H1 (cell line): Measurements from ENCODE around the gene GNG12. TPM values are rescaled to one million over a fixed set of nuclear protein-coding genes. Genes with fewer than 3 reads are reported as not detected.
A peak's percentile ranks its signal among the peaks of the same experiment; 100 is the strongest.

ENCODE experiments used
- CTCF ChIA-PET: fragments of 300-600 bp; sonication (Branson Sonifier 250); formaldehyde crosslinking; loops from one replicate; lab custom pipeline; 2021; ENCODE audit not compliant: partially characterized antibody; lab: Charles Lee
- POLR2A ChIA-PET: fragments of 300-600 bp; sonication (Branson Sonifier 250); formaldehyde crosslinking; loops from one replicate; lab custom pipeline; 2021; ENCODE audit warnings: inconsistent platforms; ENCODE audit not compliant: partially characterized antibody; lab: Charles Lee
- DNase-seq, 2 experiments: peaks; one replicate each; pipeline versions ENCODE4 v3.0.0 to v3.0.0-alpha.2; 2010 to 2022; ENCODE audit warnings: low spot score in 2 of 2, low read depth in 1 of 2, mixed read lengths in 1 of 2
- FAIRE-seq: peaks from 2 replicates; lab custom pipeline; 2011; peaks lifted over from hg19 to GRCh38; lab: Jason Lieb, UNC
- H2AFZ ChIP-seq: 2 replicates; pipeline ENCODE4 v1.8.1; 2012; ENCODE audit warnings: low read length, inconsistent platforms
- H2AK5ac ChIP-seq: 2 replicates; pipeline ENCODE4 v1.6.1; 2013; ENCODE audit warnings: low read depth, low read length
- H2BK120ac ChIP-seq: replicated peaks from 2 replicates; pipeline ENCODE3; 2013; ENCODE audit warnings: low read depth, low read length, inconsistent platforms
- H2BK12ac ChIP-seq: 2 replicates; pipeline ENCODE4 v1.6.1; 2013; ENCODE audit warnings: low read depth, low read length
- H2BK15ac ChIP-seq: 2 replicates; pipeline ENCODE4 v1.6.1; 2013; ENCODE audit warnings: low read length
- H2BK20ac ChIP-seq: 2 replicates; pipeline ENCODE4 v1.6.1; 2013; ENCODE audit warnings: low read length
- H2BK5ac ChIP-seq: 2 replicates; pipeline ENCODE4 v1.6.1; 2013; ENCODE audit warnings: low read depth, low read length
- H3K14ac ChIP-seq: 2 replicates; pipeline ENCODE4 v1.6.1; 2013; ENCODE audit warnings: inconsistent platforms; ENCODE audit not compliant: insufficient read length
- H3K18ac ChIP-seq: 2 replicates; pipeline ENCODE4 v1.6.1; 2013; ENCODE audit warnings: low read length; ENCODE audit errors: extremely low read depth
- H3K23ac ChIP-seq: 2 replicates; pipeline ENCODE4 v1.6.1; 2013; ENCODE audit warnings: inconsistent platforms; ENCODE audit not compliant: insufficient read length
- H3K23me2 ChIP-seq: 2 replicates; pipeline ENCODE4 v1.6.1; 2013; ENCODE audit warnings: low read depth, low read length
- H3K27ac ChIP-seq: 2 replicates; pipeline ENCODE4 v1.6.1; 2011; ENCODE audit warnings: low read depth, low read length, inconsistent platforms
- H3K27me3 ChIP-seq, 4 experiments: replicated peaks in 1 of 4; 1 replicate in 1 of 4; 2 replicates in 3 of 4; pipeline versions ENCODE4 v1.6.1 to v1.8.1; 2011 to 2013; ENCODE audit warnings: low read length in 3 of 4, mild to moderate bottlenecking in 3 of 4, inconsistent platforms in 2 of 4, mixed read lengths in 2 of 4, moderate library complexity in 1 of 4; ENCODE audit not compliant: control insufficient read depth in 3 of 4, insufficient read depth in 3 of 4; ENCODE audit errors: extremely low read depth in 1 of 4
- H3K36me3 ChIP-seq, 4 experiments: 2 replicates each; pipeline versions ENCODE4 v1.6.1 to v1.8.1; 2011 to 2013; ENCODE audit warnings: mild to moderate bottlenecking in 4 of 4, low read length in 3 of 4, moderate library complexity in 2 of 4, control low read depth in 1 of 4, inconsistent platforms in 1 of 4; ENCODE audit not compliant: insufficient read depth in 4 of 4, control insufficient read depth in 2 of 4
- H3K4ac ChIP-seq: replicated peaks from 2 replicates; pipeline ENCODE3; 2013; ENCODE audit warnings: low read length, low read depth, mixed read lengths, inconsistent platforms; ENCODE audit not compliant: insufficient read length
- H3K4me1 ChIP-seq, 4 experiments: replicated peaks in 1 of 4; 1 replicate in 1 of 4; 2 replicates in 3 of 4; pipeline versions ENCODE4 v1.6.1 to v1.8.1; 2011 to 2013; ENCODE audit warnings: low read length in 3 of 4, inconsistent platforms in 2 of 4, mixed read lengths in 1 of 4; ENCODE audit not compliant: insufficient read depth in 4 of 4, control insufficient read depth in 3 of 4
- H3K4me2 ChIP-seq, 2 experiments: 2 replicates each; pipeline versions ENCODE4 v1.6.1 to v1.8.1; 2011 to 2013; ENCODE audit warnings: low read depth in 2 of 2, low read length in 2 of 2, control low read depth in 1 of 2, inconsistent platforms in 1 of 2, mild to moderate bottlenecking in 1 of 2; ENCODE audit not compliant: insufficient read depth in 1 of 2
- H3K4me3 ChIP-seq, 4 experiments: fragments of 200-600, 300-600 bp in 1 of 4; sonication (generic), shearing (Covaris generic), sonication (Bioruptor Twin) in 1 of 4; 2 replicates each; pipeline versions ENCODE4 v1.5.1 to v1.8.1; 2011 to 2016; ENCODE audit warnings: low read length in 4 of 4, low read depth in 3 of 4, control low read depth in 2 of 4, inconsistent platforms in 2 of 4, mild to moderate bottlenecking in 2 of 4, mixed read lengths in 1 of 4, moderate library complexity in 1 of 4; ENCODE audit not compliant: insufficient read depth in 2 of 4; ENCODE audit errors: extremely low read depth in 1 of 4
- H3K56ac ChIP-seq: replicated peaks from 2 replicates; pipeline ENCODE3; 2013; ENCODE audit warnings: low read depth, mild to moderate bottlenecking, mixed read lengths, low read length, inconsistent platforms; ENCODE audit not compliant: insufficient read length
- H3K79me1 ChIP-seq: 2 replicates; pipeline ENCODE4 v1.6.1; 2013; ENCODE audit warnings: low read depth, low read length, control low read depth
- H3K79me2 ChIP-seq, 2 experiments: 2 replicates each; pipeline versions ENCODE4 v1.6.1 to v1.8.1; 2012 to 2013; ENCODE audit warnings: low read length in 2 of 2, mild to moderate bottlenecking in 2 of 2, inconsistent platforms in 1 of 2; ENCODE audit not compliant: insufficient read depth in 2 of 2, control insufficient read depth in 1 of 2
- H3K9ac ChIP-seq, 4 experiments: replicated peaks in 1 of 4; 1 replicate in 1 of 4; 2 replicates in 3 of 4; pipeline versions ENCODE4 v1.6.1 to v1.8.1; 2011 to 2013; ENCODE audit warnings: low read depth in 3 of 4, low read length in 3 of 4, control low read depth in 2 of 4, mild to moderate bottlenecking in 2 of 4, moderate library complexity in 2 of 4, inconsistent platforms in 1 of 4; ENCODE audit errors: extremely low read depth in 1 of 4
- H3K9me3 ChIP-seq, 2 experiments: 2 replicates each; pipeline versions ENCODE4 v1.6.1 to v1.8.1; 2012 to 2013; ENCODE audit warnings: mild to moderate bottlenecking in 2 of 2, moderate library complexity in 2 of 2, control low read depth in 1 of 2, inconsistent platforms in 1 of 2, low read depth in 1 of 2, low read length in 1 of 2, mixed read lengths in 1 of 2; ENCODE audit not compliant: insufficient read depth in 2 of 2
- H4K20me1 ChIP-seq, 2 experiments: replicated peaks in 1 of 2; 2 replicates each; pipeline versions ENCODE3 to v1.8.1; 2011 to 2013; ENCODE audit warnings: inconsistent platforms in 2 of 2, low read length in 2 of 2, mild to moderate bottlenecking in 1 of 2; ENCODE audit not compliant: insufficient read depth in 2 of 2, control insufficient read depth in 1 of 2
- H4K5ac ChIP-seq: 2 replicates; pipeline ENCODE4 v1.6.1; 2013; ENCODE audit warnings: low read length, low read depth, mixed read lengths, inconsistent platforms; ENCODE audit not compliant: insufficient read length
- H4K8ac ChIP-seq: 2 replicates; pipeline ENCODE4 v1.8.0; 2013; ENCODE audit warnings: mild to moderate bottlenecking, moderate library complexity, low read length, inconsistent platforms; ENCODE audit not compliant: insufficient read depth; ENCODE audit errors: extremely low read depth
- H4K91ac ChIP-seq: replicated peaks from 2 replicates; pipeline ENCODE3; 2013; ENCODE audit warnings: low read length, mixed read lengths, inconsistent platforms; ENCODE audit not compliant: insufficient read length
- ASH2L ChIP-seq: fragments of 200-600, 300-600 bp; sonication (generic); IDR thresholded peaks from one replicate; pipeline ENCODE4 v1.7.1; 2017; ENCODE audit warnings: low read length
- CBX8 ChIP-seq: fragments of 300-800, 300-1000 bp; sonication (generic); IDR thresholded peaks from 2 replicates; pipeline ENCODE4 v1.7.1; 2016; ENCODE audit warnings: low read depth, low read length, borderline replicate concordance
- CEBPB ChIP-seq: IDR thresholded peaks from 2 replicates; pipeline ENCODE4 v1.6.1; 2012; ENCODE audit warnings: low read depth, low read length
- E2F6 ChIP-seq: IDR thresholded peaks from 2 replicates; pipeline ENCODE4 v1.6.1; 2012; ENCODE audit warnings: inconsistent platforms
- KDM4A ChIP-seq: IDR thresholded peaks from one replicate; pipeline ENCODE4 v1.7.1; 2012; ENCODE audit warnings: low read depth, mild to moderate bottlenecking, moderate library complexity, low read length, inconsistent platforms; ENCODE audit not compliant: severe bottlenecking
- MAFK ChIP-seq: IDR thresholded peaks from 2 replicates; pipeline ENCODE4 v1.6.1; 2012; ENCODE audit warnings: low read depth, mild to moderate bottlenecking, improper control_type of control experiment, low read length
- NRF1 ChIP-seq: IDR thresholded peaks from 2 replicates; pipeline ENCODE4 v1.6.1; 2011; ENCODE audit warnings: mild to moderate bottlenecking, low read depth, low read length, improper control_type of control experiment
- SAP30 ChIP-seq: fragments of 300-600 bp; sonication (generic); IDR thresholded peaks from 2 replicates; pipeline ENCODE4 v1.7.1; 2012; ENCODE audit warnings: low read length, moderate library complexity, mild to moderate bottlenecking, inconsistent platforms; ENCODE audit not compliant: insufficient read depth, insufficient replicate concordance
- SP4 ChIP-seq: IDR thresholded peaks from 2 replicates; pipeline ENCODE4 v1.6.1; 2012; ENCODE audit warnings: low read length, inconsistent platforms
- SRF ChIP-seq: IDR thresholded peaks from 2 replicates; pipeline ENCODE4 v1.6.1; 2011; ENCODE audit warnings: mild to moderate bottlenecking, low read depth, low read length, moderate library complexity
- SUZ12 ChIP-seq: fragments of 200-600 bp; sonication (generic); IDR thresholded peaks from 2 replicates; pipeline ENCODE4 v1.6.1; 2012; ENCODE audit warnings: mild to moderate bottlenecking, inconsistent platforms, low read length, moderate library complexity, mixed read lengths
- WGBS, 2 experiments: shearing (Covaris generic) in 1 of 2; methylation state at CpG; one replicate each; pipeline versions ENCODE4 v1.1.6 to v1.1.7; 2013 to 2015; ENCODE audit warnings: low lambda C conversion rate in 2 of 2, mixed read lengths in 2 of 2, inconsistent platforms in 1 of 2, low coverage in 1 of 2, missing lambda C conversion rate in 1 of 2; ENCODE audit not compliant: insufficient replicate concordance in 2 of 2, insufficient coverage in 1 of 2, insufficient read length in 1 of 2; ENCODE audit errors: extremely low coverage in 1 of 2, missing lambda C conversion rate in 1 of 2; 5-methylcytosine and 5-hydroxymethylcytosine counted together
- polyA plus RNA-seq, 7 experiments: library from polyadenylated mRNA; depleted of rRNA in 3 of 7; stranded (reverse) in 5 of 7; unstranded in 2 of 7; fragments of >200 nt in 5 of 7; fragments of 200-250 nt in 2 of 7; gene quantifications; 1 replicate in 5 of 7; 2 replicates in 1 of 7; 4 replicates in 1 of 7; pipeline versions ENCODE4 v1.2.1 to v1.2.3, GENCODE V29; 2011 to 2013; ENCODE audit warnings: missing spikeins in 2 of 7, mixed read lengths in 2 of 7
- total RNA-seq: library from RNA; stranded (reverse); fragmentation: NEBNext Ultra II Directional; extraction: Animal tissue kit (Norgen Biotek cat#: 25700); gene quantifications from 2 replicates; pipeline ENCODE4 v1.2.1, GENCODE V29; 2021

GNG12 gene
- total and polyA plus RNA-seq, 2 of the 8 experiments (the other 6 are each of a cell fraction or from before 2014, with no cell fraction given): 11.4 to 35.8 TPM

GRCh38 chr1:67750691-67751054, 82.6 kb downstream of the GNG12 start:
- no peaks in the 10 kb centered on the region for H3K23me2 ChIP-seq
- no peak overlapping the region for H2BK15ac ChIP-seq
- no peak overlapping the region for H4K5ac ChIP-seq
- no peaks in the 10 kb centered on the region for H4K20me1 ChIP-seq
- no peak overlapping the region for H3K9ac ChIP-seq
- H2AFZ ChIP-seq: no peak overlapping the region
- no peak overlapping the region for H2AK5ac ChIP-seq
- H2BK120ac ChIP-seq: no peak overlapping the region
- TF ChIP-seq KDM4A: no peak
- no peak for TF ChIP-seq SUZ12
- TF ChIP-seq SP4: no peak
- no peak for TF ChIP-seq SAP30
- TF ChIP-seq CEBPB: no peak
- no peak for TF ChIP-seq MAFK
- no peak for TF ChIP-seq E2F6
- TF ChIP-seq CBX8: no peak
- no peak for TF ChIP-seq NRF1
- TF ChIP-seq SRF: no peak
- no peak for TF ChIP-seq ASH2L
- WGBS, 2 experiments: 66% methylated on average over 1 of the region's 1 CpG; no CpG with 5 or more reads in 1 of the 2 experiments
- 0 out of 2 replicates have a peak overlapping the region, but pooled peaks have one; percentile 72 for H3K27ac ChIP-seq
- POLR2A ChIA-PET: interaction anchor here (1.3 to 2.2 kb wide), 3 partner anchors 30 to 66 kb away, joined by 3 to 11 read pairs (median 6); partner anchors contain the start of gene GADD45A
- no peak overlapping the region for H3K4ac ChIP-seq
- H3K4me2 ChIP-seq: peak overlapping the region in 1 of 2 experiments; percentile 64; a peak in 1 of 4 replicates
- H3K4me3 ChIP-seq: peak overlapping the region in 1 of 4 experiments; percentile 44; a peak in 1 of 8 replicates
- H2BK5ac ChIP-seq: no peak overlapping the region
- no peak for DNase-seq
- H3K79me2 ChIP-seq: no peaks in the 10 kb centered on the region
- no peaks in the 10 kb centered on the region for H3K79me1 ChIP-seq
- H3K36me3 ChIP-seq: no peaks in the 10 kb centered on the region
- no peak overlapping the region for H3K23ac ChIP-seq
- no peak overlapping the region for H3K14ac ChIP-seq
- no peak overlapping the region for H4K91ac ChIP-seq
- no peak overlapping the region for H3K56ac ChIP-seq
- no peak for FAIRE-seq
- H4K8ac ChIP-seq: no peak overlapping the region
- peaks cover 9 to 38% (median 31%) of the 10 kb centered on the region in 4 experiments; a peak in 6 of 7 replicates for H3K4me1 ChIP-seq
- CTCF ChIA-PET: interaction anchor here (0.9 to 12.6 kb wide), 5 partner anchors 8 to 189 kb away, joined by 4 to 156 read pairs (median 8); no protein-coding TSS in a partner anchor
- H3K27me3 ChIP-seq: no peaks in the 10 kb centered on the region
- no peaks in the 10 kb centered on the region for H3K9me3 ChIP-seq
- H2BK20ac ChIP-seq: no peak overlapping the region
- no peak overlapping the region for H2BK12ac ChIP-seq
- no peak overlapping the region; the same call in 1 of the 2 replicates for H3K18ac ChIP-seq
